K562 (cell line): ENCODE data around the gene GUCA1A. TPM values are rescaled to one million over a fixed set of nuclear protein-coding genes. Genes with fewer than 3 reads are reported as not detected.

Experiments
- ATAC-seq: fragments of 200-7000 bp; cut with Tn5 transposase; 3 replicates; pipeline ENCODE4 v1.9.1; 2020; ENCODE audit warnings: moderate library complexity
- BruUV-seq: library from RNA; stranded (reverse); fragments of 400-500 nt; replicated peaks from 2 replicates; lab custom pipeline; 2021; lab: Mats Ljungman, UMichigan
- CTCF ChIA-PET: fragments of 300-600 bp; formaldehyde crosslinking; extraction: SDS; loops from one replicate; lab custom pipeline; 2021; ENCODE audit warnings: low intra/inter-chr PET ratio; lab: Yijun Ruan, JAX
- POLR2A ChIA-PET: fragments of 300-600, 350-650 bp; sonication (Branson Sonifier 250); formaldehyde crosslinking; extraction: SDS; loops from one replicate; lab custom pipeline; 2021; ENCODE audit warnings: antibody characterized with exemption, inconsistent platforms; lab: Yijun Ruan, JAX
- DNase-seq, 4 experiments: peaks; one replicate each; pipeline versions ENCODE4 v3.0.0 to v3.0.0-alpha.2; 2011 to 2018; ENCODE audit warnings: low spot score in 3 of 4, mixed read lengths in 3 of 4; ENCODE audit errors: extremely low read depth in 1 of 4
- FAIRE-seq: peaks from 2 replicates; lab custom pipeline; 2011; peaks lifted over from hg19 to GRCh38; lab: Jason Lieb, UNC
- H2AFZ ChIP-seq: 2 replicates; pipeline ENCODE4 v1.6.0; 2011; ENCODE audit warnings: low read depth, low read length, control low read depth, inconsistent platforms
- H3K27ac ChIP-seq: fragments of 200-600 bp; 3 replicates; pipeline ENCODE4 v1.8.0; 2011; ENCODE audit warnings: low read depth, mild to moderate bottlenecking, control low read depth, inconsistent platforms, low read length, moderate library complexity, mixed read lengths; ENCODE audit errors: extremely low read depth
- H3K27me3 ChIP-seq, 2 experiments: fragments of 300-600 bp in 1 of 2; 2 replicates in 1 of 2; 3 replicates in 1 of 2; pipeline versions ENCODE4 v1.6.0 to v1.8.0; 2011; ENCODE audit warnings: inconsistent platforms in 2 of 2, low read length in 2 of 2, mild to moderate bottlenecking in 1 of 2, mixed read lengths in 1 of 2, moderate library complexity in 1 of 2; ENCODE audit not compliant: control insufficient read depth in 2 of 2, insufficient read depth in 2 of 2
- H3K36me3 ChIP-seq: fragments of 300-600 bp; 3 replicates; pipeline ENCODE4 v1.8.0; 2011; ENCODE audit warnings: mild to moderate bottlenecking, low read length, inconsistent platforms; ENCODE audit not compliant: control insufficient read depth, insufficient read depth
- H3K4me1 ChIP-seq, 2 experiments: fragments of 200-600 bp in 1 of 2; replicated peaks in 1 of 2; 2 replicates in 1 of 2; 3 replicates in 1 of 2; pipeline versions ENCODE4 v1.5.1 to v1.8.0; 2011; ENCODE audit warnings: inconsistent platforms in 2 of 2, low read length in 2 of 2, mild to moderate bottlenecking in 1 of 2, mixed read lengths in 1 of 2, moderate library complexity in 1 of 2; ENCODE audit not compliant: control insufficient read depth in 2 of 2, insufficient read depth in 2 of 2
- H3K4me2 ChIP-seq: 2 replicates; pipeline ENCODE4 v1.6.1; 2011; ENCODE audit warnings: low read length, control low read depth, inconsistent platforms, mixed read lengths; ENCODE audit not compliant: insufficient read depth
- H3K4me3 ChIP-seq: fragments of 200-600 bp; sonication (generic), shearing (Covaris generic); 2 replicates; pipeline ENCODE4 v1.5.1; 2016; ENCODE audit warnings: control low read depth, inconsistent platforms
- H3K79me2 ChIP-seq: fragments of 200-600 bp; 3 replicates; pipeline ENCODE4 v1.8.0; 2011; ENCODE audit warnings: low read length, inconsistent platforms; ENCODE audit not compliant: control insufficient read depth, insufficient read depth
- H3K9ac ChIP-seq, 2 experiments: 2 replicates each; pipeline versions ENCODE4 v1.6.0 to v1.6.1; 2011; ENCODE audit warnings: low read depth in 2 of 2, low read length in 2 of 2, control low read depth in 1 of 2, inconsistent platforms in 1 of 2, mild to moderate bottlenecking in 1 of 2, mixed read lengths in 1 of 2; ENCODE audit not compliant: insufficient read depth in 1 of 2
- H3K9me1 ChIP-seq: one replicate; pipeline ENCODE4 v1.6.0; 2011; ENCODE audit warnings: inconsistent platforms, mild to moderate bottlenecking, low read length, moderate library complexity; ENCODE audit not compliant: control insufficient read depth, insufficient read depth
- H3K9me3 ChIP-seq: replicated peaks from 2 replicates; pipeline ENCODE4 v1.5.1; 2011; ENCODE audit warnings: low read depth, low read length, inconsistent platforms; ENCODE audit not compliant: control insufficient read depth, insufficient read depth
- H4K20me1 ChIP-seq: replicated peaks from 2 replicates; pipeline ENCODE4 v1.6.1; 2011; ENCODE audit warnings: low read length, inconsistent platforms, mixed read lengths; ENCODE audit not compliant: control insufficient read depth, insufficient read depth
- AFF1 ChIP-seq, 2 experiments: fragments of 450-650 bp; IDR thresholded peaks; 2 replicates each; pipeline ENCODE4 v1.6.1; 2018; ENCODE audit warnings: mild to moderate bottlenecking in 2 of 2, low read depth in 1 of 2; ENCODE audit not compliant: partially characterized antibody in 2 of 2
- CREB3L1 ChIP-seq: fragments of 450-650 bp; IDR thresholded peaks from 2 replicates; pipeline ENCODE4 v1.6.1; 2014; ENCODE audit warnings: low read depth, mild to moderate bottlenecking, moderate library complexity, borderline replicate concordance
- CUX1 ChIP-seq: fragments of 200-800 bp; sonication (Bioruptor generic); IDR thresholded peaks from 2 replicates; pipeline ENCODE4 v1.6.1; 2016; ENCODE audit warnings: missing genetic modification characterization, missing compliant biosample characterization
- ETV5 ChIP-seq: sonication (generic); formaldehyde crosslinking; IDR thresholded peaks from 2 replicates; pipeline ENCODE4 v1.4.0; 2020; ENCODE audit warnings: low read depth, mild to moderate bottlenecking, missing genetic modification reagents
- KLF13 ChIP-seq: fragments of 450-650 bp; IDR thresholded peaks from 2 replicates; pipeline ENCODE4 v1.6.1; 2016; ENCODE audit warnings: missing genetic modification characterization, low read depth, mild to moderate bottlenecking, missing compliant biosample characterization, moderate library complexity, borderline replicate concordance
- KLF6 ChIP-seq: fragments of 250-450 bp; sonication (Bioruptor Pico); IDR thresholded peaks from 2 replicates; pipeline ENCODE4 v1.4.0; 2020; ENCODE audit warnings: mild to moderate bottlenecking, moderate library complexity, borderline replicate concordance
- L3MBTL2 ChIP-seq: fragments of 450-650 bp; IDR thresholded peaks from 2 replicates; pipeline ENCODE4 v1.6.1; 2016; ENCODE audit warnings: mild to moderate bottlenecking, moderate library complexity
- NFIX ChIP-seq: fragments of 250-450 bp; sonication (Bioruptor Pico); IDR thresholded peaks from 2 replicates; pipeline ENCODE4 v1.4.0; 2020; ENCODE audit warnings: low read depth, mild to moderate bottlenecking, moderate library complexity
- NR3C1 ChIP-seq: sonication (generic); formaldehyde crosslinking; IDR thresholded peaks from 2 replicates; pipeline ENCODE4 v1.8.1; 2022; ENCODE audit warnings: missing genetic modification reagents
- PTBP1 ChIP-seq: fragments of 200-400 bp; formaldehyde crosslinking; IDR thresholded peaks from 2 replicates; pipeline ENCODE4 v1.6.1; 2017; ENCODE audit warnings: low read depth, low read length
- PYGO2 ChIP-seq: fragments of 450-650 bp; IDR thresholded peaks from 2 replicates; pipeline ENCODE4 v1.6.1; 2016; ENCODE audit warnings: mild to moderate bottlenecking, missing genetic modification characterization, moderate library complexity, missing compliant biosample characterization
- SRSF1 ChIP-seq: fragments of 200-400 bp; formaldehyde crosslinking; IDR thresholded peaks from 2 replicates; pipeline ENCODE4 v1.6.1; 2017; ENCODE audit warnings: mild to moderate bottlenecking, low read depth, low read length, moderate library complexity
- WGBS: fragments of 100-300 bp; shearing (Covaris generic); methylation state at CpG from one replicate; pipeline ENCODE4 v1.1.6; 2016; ENCODE audit warnings: low coverage, mixed read lengths; ENCODE audit not compliant: insufficient coverage; ENCODE audit errors: missing lambda C conversion rate; 5-methylcytosine and 5-hydroxymethylcytosine counted together
- in situ Hi-C: fragments of 300-500 bp; cut with MboI; formaldehyde crosslinking; loops from 4 replicates; pipeline ENCODE4 v1.15.0; 2018; ENCODE audit warnings: inconsistent platforms, mixed read lengths
- intact Hi-C: fragments of 100-400 bp; cut with micrococcal nuclease; formaldehyde crosslinking; loops from 2 replicates; pipeline ENCODE4 v1.14.2; 2022
- polyA plus RNA-seq, 8 experiments: library from polyadenylated mRNA; depleted of rRNA in 4 of 8; stranded (reverse) in 5 of 8; unstranded in 3 of 8; fragments of >200 nt; fragmentation: Nextera tagmentation in 2 of 8; fragmentation: Illumina TruSeq in 1 of 8; extraction: Ambion mirVana in 2 of 8; extraction: Trizol in 1 of 8; gene quantifications; 2 replicates each; pipeline versions ENCODE4 v1.2.1 to v1.2.3, GENCODE V29; 2011 to 2014; ENCODE audit warnings: inconsistent platforms in 1 of 8, missing spikeins in 1 of 8
- total RNA-seq, 7 experiments: library from RNA; depleted of rRNA in 6 of 7; stranded (reverse); fragments of >200 nt in 6 of 7; fragmentation: Illumina TruSeq in 2 of 7; extraction: Trizol in 2 of 7; gene quantifications; 2 replicates each; pipeline versions ENCODE4 v1.2.1 to v1.2.3, GENCODE V29; 2011 to 2021; ENCODE audit warnings: low replicate concordance in 1 of 7

Gene GUCA1A
- total and polyA plus RNA-seq, 9 of the 15 experiments (the other 6 are each of a cell fraction or from before 2014, with no cell fraction given) = not detected

GRCh38 chr6:42222448-42222847, 49.3 kb downstream of the GUCA1A start:
- in situ Hi-C loops (loop anchor here (10.0 kb wide), 1 partner anchor 438 kb away; the partner anchor contains the start of genes PRICKLE4 and TOMM6), intact Hi-C loops (no loop called here)
- Histone ChIP-seq H3K27ac (no peak overlapping the region), H3K9me3 (no peaks in the 10 kb centered on the region), H3K9ac (no peak overlapping the region), H3K36me3 (no peaks in the 10 kb centered on the region), H2AFZ (no peak overlapping the region; the same call in 1 of the 2 replicates), H3K4me3 (no peak overlapping the region), H3K4me2 (no peak overlapping the region), H3K79me2 (peaks cover 2% of the 10 kb centered on the region), H3K4me1 (peaks cover 5 to 16% of the 10 kb centered on the region in 2 experiments; a peak in 4 of 5 replicates), H4K20me1 (no peaks in the 10 kb centered on the region), H3K27me3 (no peaks in the 10 kb centered on the region), H3K9me1 (no peaks in the 10 kb centered on the region)
- DNase-seq (no peak), FAIRE-seq (no peak), ATAC-seq (no peak)
- BruUV-seq = no TSS peak
- 55% methylated on average over 7 of the region's 7 CpGs for WGBS
- ChIA-PET CTCF (interaction anchor here (0.6 kb wide), 1 partner anchor 129 kb away, joined by 3 read pairs; no protein-coding TSS in a partner anchor), POLR2A (no interaction called here)
- no peak for TF ChIP-seq CREB3L1
- no peak for TF ChIP-seq CUX1 (CRISPR knock-in tag)
- no peak for TF ChIP-seq L3MBTL2
- no peak for TF ChIP-seq PYGO2 (tag)
- TF ChIP-seq KLF13 (tag) = no peak
- TF ChIP-seq ETV5 (CRISPR knock-in tag) = no peak
- TF ChIP-seq KLF6 (CRISPR knock-in tag) = no peak
- TF ChIP-seq AFF1 (IDR thresholded peaks at IDR 0.05; ENCODE audit: low read depth in 1 of 2, partially characterized antibody in 2 of 2) = no peak
- no peak for TF ChIP-seq NR3C1 (CRISPR knock-in tag)
- TF ChIP-seq PTBP1 = no peak
- no peak for TF ChIP-seq SRSF1
- no peak for TF ChIP-seq NFIX (CRISPR knock-in tag)
